Upper lobe of left lung (tissue), 4 donors: ENCODE measurements around the gene ARHGEF4.

Source experiments
- CTCF ChIP-seq, 6 experiments: fragments of 450-650 bp in 4 of 6; fragments of 200-600 bp in 2 of 6; sonication (generic) in 2 of 6; IDR thresholded peaks; one replicate each; pipeline ENCODE4 v1.5.1; 2016 to 2019; ENCODE audit warnings: antibody characterized with exemption in 6 of 6
- EP300 ChIP-seq, 4 donors: sonication (generic); formaldehyde crosslinking; IDR thresholded peaks; one replicate each; pipeline ENCODE4 v1.5.1; 2017; ENCODE audit warnings: antibody characterized with exemption in 4 of 4, control low read depth in 2 of 4
- POLR2A ChIP-seq, 4 donors: fragments of 450-650 bp; IDR thresholded peaks; one replicate each; pipeline ENCODE4 v1.5.1; 2016 to 2017; ENCODE audit warnings: antibody characterized with exemption in 4 of 4, mild to moderate bottlenecking in 2 of 4

- TF ChIP-seq CTCF (IDR thresholded peaks at IDR 0.05) (no peak), EP300 (IDR thresholded peaks at IDR 0.05) (no peak), POLR2A (IDR thresholded peaks at IDR 0.05) (no peak)
Observed at GRCh38 chr2:131023758-131024157, 187.0 kb downstream of the ARHGEF4 start.
